B cell (primary cell): ENCODE results near the gene SH2D3C.

Experiments used
- CTCF ChIP-seq: fragments of 200-600 bp; IDR thresholded peaks from one replicate; pipeline ENCODE4 v1.8.0; 2022; ENCODE audit warnings: antibody characterized with exemption, mild to moderate bottlenecking
- EZH2 ChIP-seq: IDR thresholded peaks from 2 replicates; pipeline ENCODE4 v1.6.1; 2012; ENCODE audit warnings: borderline replicate concordance, low read depth, mild to moderate bottlenecking, moderate library complexity, low read length; ENCODE audit not compliant: insufficient read depth, poor library complexity, severe bottlenecking

- no peak for TF ChIP-seq CTCF
- TF ChIP-seq EZH2 = no peak
Measured at GRCh38 chr9:127724012-127724411, 54.5 kb downstream of the SH2D3C start.
